HG03442 (cell line): ENCODE measurements around the gene LETM1.

ENCODE experiments used
- ATAC-seq: cut with Tn5 transposase; IDR thresholded peaks from one replicate; pipeline ENCODE4 v1.9.1; 2021; ENCODE audit warnings: mild to moderate bottlenecking, moderate library complexity; ENCODE audit not compliant: unreplicated experiment

Gene LETM1

DNA sequence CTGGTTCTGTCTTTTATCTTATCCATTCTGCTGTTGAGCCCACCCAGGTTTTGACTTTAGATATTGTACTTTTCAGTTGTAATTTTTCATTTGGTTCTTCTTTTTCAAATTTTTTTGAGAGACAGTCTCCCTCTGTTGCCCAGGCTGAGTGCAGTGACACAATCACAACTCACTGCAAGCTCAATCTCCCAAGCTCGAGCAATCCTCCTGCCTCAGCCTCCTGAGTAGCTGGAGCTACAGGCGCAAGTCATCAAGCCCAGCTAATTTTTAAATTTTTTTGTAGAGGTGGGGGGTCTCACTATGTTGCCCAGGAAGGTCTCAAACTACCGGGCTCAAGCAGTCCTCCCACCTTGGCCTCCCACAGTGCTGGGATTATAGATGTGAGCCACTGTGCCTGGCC is 25.7 kb downstream of the LETM1 start:
- no peak for ATAC-seq

DNA sequence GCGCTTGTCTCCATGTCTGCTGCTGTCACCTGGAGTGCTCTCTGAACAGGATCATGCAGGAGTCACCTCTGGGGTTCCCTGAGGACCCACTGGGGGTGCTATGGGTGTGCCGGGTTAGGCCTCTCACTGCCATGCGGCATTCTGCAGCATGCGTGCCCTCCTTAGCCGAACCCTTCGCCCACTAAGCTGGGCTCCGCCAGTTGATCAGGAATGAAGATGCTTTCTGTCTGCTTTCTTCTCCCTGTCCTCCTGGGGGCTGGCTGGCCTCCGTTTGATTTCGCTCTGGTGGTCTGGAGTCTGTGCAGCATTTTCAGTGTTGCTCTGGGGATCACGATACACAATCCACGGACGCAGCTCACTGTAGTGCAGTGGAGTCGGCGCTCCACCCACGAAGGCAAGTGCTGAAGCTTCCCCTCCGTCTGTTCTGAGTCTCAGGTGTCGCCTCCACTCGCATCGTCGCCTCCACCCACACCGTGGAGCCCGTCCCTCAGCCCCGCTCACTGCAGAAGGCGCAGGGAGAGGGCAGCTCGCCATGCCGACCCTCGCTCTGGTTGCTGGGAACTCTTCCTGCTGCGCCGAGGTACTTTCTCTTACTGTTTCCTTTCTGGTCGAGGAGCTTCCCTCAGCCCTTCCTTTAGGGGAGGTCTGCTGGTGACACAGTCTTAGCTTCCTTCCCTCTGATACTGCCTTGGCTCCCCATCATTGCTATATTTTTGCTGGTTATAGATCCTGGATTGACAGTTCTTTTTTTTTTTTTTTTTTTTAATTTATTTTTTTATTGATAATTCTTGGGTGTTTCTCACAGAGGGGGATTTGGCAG is 29.2 kb downstream of the LETM1 start:
- ATAC-seq = no peak

DNA sequence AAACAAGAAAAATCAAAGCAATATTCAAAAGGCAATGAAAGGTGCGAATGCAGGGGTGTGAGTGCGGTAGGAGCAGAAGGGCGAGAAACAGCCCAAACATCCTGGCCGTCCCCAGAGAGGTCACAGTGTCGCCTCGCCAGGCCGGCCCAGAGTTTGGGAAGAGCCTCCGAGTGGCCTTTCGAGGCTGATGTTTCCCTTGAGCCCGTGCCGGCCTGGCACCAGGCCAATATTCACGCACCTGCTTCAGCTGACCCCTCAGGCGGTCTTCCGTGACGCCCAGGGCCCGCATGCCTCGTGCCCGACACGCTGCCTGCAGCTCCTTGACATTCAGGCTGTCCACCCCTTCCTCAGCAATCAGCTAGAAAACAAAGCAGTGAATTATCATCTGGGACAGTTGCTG is 30.6 kb downstream of the LETM1 start:
- ATAC-seq = no peak

DNA sequence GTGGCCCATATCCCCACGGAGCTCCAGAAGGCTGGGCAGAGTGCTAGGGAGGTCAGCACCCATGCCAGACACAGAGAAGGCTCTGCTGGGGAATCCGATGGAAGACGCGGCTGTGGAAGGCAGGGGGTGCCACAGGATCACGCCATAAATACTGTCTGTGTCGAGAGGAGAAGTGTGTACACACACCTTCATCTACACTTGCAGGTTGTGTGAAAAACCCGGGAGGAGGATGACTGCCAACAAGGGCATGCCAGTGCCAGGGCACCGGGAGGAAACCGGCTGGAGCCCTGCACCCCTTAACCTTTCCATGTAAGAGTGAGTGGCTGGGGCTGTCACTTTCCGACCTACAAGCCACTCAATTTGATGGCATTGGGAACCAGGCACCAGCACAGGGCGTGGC is 31.2 kb downstream of the LETM1 start:
- ATAC-seq = no peak

DNA sequence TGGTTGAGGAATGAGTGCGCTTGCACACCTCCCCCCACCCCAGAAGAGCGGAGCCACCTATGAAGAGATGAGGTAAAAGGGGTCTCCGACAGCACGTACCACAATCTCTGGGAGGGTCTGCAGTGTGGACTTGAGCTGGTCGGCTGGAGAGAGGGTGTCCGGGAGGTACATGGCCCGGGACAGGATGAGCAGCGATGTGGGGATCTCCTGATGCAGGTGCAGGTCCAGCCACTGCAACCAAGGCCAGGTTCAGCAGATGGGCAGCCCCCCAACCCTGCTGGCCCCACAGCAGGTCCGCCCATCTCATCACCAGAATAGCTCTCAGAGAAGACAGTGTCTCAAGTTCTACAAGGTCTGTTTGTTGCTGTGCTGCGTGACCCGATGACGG is 32.4 kb downstream of the LETM1 start:
- ATAC-seq = no peak

DNA sequence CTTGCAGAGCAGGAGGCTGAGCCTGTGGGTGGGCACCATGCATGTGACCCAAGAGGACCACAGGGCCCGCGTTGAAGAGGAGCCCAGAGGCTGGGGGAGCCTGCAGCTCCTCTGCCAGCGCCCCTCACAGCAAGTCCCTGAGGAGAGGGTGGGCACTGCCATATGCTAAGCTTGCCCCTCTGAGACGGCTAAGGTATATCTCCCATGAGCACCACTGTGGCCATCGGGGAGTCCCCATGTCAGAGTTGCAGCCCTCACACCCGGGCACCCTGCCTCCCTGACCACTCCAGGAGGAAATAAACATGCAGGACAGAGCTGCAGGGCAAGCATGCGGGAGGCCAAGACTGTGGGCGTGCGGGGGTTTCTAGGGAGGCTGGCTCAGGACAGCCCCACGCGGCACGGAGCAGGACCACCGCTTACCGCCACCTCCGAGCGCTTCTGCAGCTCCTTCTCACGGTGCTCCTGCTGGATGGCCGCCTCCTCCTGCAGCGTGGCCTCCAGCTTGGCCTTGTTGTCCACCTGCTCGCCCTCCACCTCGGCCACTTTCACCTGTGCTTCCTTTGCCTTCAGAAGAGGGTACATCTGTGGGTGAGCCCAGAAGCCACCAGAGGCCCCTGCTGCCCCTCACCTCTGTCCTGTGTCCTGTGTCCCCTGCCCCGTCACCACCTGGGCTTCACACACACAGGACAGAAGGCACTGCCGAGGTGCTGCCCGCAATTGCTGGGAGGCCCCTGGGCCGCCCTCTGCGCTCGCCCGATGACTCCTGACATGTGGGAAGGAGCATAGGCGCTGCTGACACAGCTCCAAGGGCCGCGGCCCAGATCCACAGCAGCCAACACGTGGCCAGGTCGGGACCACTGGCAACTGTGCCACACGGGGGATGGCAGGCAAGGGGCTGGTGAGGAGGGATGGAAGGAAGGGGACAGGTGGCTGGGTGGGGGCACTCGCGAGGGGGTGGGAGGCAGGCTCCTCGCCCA is 33.1 kb downstream of the LETM1 start:
- ATAC-seq = no peak

DNA sequence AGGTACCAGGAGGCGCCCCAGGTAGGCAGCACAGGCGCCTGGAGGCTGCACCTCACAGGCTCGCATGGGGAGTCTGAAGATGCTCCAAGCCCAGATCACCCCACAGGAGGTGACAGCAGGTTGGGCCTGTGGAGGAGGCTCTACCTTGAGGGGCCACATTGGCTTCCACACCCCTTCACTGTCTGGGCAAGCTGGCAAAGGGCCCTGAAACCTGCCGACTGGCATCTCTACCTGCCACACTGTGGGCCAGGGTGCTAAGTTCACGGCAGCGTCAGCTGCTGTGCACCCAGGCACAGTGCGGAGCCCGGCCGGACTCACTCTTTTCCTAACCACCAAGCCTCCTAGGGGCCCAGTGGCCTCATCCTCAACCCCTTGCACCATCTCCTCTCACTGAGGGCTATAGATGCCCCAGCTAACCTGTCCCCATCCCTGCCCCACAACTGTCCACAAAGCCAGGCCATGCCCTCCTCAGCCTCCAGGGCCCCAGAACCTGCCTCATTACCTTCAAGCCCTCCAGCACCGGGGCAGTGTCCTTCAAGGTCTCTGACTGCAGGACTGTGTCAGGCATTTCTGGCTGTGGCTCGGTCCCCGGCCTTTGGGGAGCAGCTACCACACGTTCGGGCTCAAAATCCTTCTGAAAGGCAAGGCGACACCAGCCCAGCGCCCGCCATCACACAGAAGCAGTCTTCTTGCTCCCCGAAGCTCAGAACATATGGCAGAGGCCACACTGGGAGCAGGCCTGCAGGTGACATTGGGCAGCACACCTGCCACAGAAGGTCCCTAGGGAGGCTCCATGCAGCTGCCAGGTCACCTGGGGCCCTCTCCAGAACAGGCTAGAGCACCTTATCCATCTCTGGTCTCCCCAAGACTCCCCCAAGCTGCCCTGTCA is 34.0 kb downstream of the LETM1 start:
- no peak for ATAC-seq

DNA sequence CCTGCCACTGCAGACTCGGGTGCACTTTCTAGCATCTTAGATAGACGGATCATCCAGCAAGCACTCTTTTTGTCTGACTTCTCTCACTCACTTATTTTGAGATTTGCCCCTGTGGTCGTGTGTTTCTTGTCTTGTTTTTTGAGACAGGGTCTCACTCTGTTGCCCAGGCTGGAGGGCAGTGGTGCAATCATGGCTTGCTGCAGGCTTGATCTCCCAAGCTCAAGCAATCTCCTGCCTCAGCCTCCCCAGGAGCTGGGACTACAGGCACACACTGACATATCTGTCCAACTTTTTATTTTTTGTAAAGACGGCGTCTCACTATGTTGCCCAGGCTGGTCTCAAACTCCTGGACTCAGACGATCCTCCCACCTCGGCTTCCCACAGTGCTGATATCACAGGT is 36.1 kb downstream of the LETM1 start:
- ATAC-seq = no peak

DNA sequence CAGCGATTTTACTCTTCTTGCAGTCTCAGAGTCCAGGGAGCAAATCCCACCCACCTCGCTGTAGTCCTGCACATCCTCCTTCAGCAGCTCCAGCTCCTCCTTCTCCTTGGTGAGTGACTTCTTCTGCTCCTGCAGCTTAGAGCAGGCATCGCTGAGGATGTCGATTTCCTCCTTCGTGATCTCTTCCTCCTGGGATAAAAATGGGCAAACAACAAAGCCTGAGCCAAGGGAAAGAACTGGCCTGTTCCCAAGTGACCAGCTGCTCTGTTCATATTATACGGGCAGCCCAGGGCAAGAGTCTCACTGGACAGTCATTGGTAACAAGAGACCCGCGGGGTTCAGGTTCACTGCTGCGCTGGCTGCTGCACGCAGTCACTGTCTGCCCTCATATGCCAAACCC is 36.7 kb downstream of the LETM1 start:
- ATAC-seq = no peak

DNA sequence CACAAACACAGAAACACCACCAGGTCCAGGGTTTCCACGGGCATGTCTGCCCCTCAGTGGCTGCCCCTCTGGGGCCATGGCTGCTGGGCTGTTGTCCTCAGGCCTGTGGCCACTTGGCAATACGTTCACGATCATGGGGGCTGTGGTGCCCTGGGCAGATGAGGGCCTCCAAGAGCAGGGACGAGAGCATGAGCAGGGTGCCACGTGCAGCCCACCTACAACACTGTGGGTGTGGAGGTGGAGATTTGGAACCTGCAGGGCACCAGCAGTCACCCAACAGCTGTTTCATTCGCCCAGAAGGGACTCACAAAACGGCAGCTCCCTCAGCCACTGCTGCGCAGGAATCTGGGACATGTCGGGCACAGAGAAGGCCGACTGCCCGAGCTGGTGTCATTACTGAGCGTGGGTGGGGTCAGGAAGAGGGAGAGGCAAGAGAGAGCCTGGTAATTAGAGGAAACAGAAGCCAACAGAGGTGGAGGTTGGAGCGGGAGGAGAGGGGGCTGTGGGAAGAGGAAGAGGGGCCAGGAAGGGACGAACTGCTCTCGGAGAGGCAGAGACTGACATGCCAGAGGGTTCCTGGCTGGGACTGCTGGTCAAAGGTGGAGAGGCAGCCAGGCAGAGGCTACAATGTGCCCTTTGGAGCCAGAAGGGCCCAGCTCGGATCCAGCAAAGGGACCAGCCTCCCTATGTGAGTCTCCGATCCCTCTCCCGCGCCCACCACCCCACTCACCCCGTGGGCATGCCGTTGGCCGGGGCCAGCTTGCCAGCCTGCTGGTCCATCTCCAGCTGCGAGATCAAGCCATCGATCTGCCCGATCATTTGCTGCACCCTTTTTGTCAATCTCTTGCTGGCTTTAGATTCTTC is 39.7 kb downstream of the LETM1 start:
- ATAC-seq = no peak

DNA sequence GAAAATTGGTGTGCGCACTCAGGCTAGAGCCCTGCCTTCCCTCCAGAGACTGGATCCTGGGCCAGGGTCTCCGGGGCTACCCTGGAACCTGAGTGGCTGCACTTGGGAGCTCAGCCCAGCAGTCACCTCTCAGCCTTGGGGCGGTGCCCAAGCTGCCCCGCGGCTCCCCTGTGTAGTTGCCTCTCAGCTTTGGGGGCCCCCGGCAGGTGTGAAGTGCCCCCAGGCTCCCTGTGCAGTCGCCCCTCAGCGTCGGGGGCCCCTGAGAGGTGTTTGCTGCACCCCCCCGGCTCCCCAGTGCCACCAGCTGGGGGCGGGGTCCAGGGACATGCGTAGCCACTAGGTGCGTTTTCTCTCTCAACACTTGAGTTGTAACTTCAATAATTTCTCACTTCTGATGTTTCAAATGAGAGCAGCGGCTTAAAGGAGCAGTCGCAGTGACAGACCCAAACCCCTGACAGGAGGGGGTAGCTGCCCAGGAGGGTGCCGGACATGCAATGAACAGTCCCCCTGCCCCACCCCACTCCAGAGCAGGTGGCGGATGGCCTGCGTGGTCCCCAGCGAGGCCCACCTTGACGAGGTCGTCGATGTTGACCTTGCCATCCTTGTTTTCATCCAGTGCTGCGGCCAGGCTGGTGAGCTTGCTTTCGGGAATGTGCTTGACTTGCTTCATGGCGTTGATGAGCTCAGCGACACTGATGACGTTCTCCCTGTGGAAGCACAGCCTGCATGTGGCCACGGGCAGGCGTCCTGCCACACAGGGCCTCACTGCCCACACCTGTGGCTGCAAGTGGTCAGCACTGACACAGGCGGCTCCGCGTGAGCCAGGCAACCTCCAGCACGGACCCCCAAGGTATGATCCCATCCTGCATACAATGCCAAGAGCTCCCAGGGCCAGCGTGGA is 40.6 kb downstream of the LETM1 start:
- ATAC-seq = no peak

DNA sequence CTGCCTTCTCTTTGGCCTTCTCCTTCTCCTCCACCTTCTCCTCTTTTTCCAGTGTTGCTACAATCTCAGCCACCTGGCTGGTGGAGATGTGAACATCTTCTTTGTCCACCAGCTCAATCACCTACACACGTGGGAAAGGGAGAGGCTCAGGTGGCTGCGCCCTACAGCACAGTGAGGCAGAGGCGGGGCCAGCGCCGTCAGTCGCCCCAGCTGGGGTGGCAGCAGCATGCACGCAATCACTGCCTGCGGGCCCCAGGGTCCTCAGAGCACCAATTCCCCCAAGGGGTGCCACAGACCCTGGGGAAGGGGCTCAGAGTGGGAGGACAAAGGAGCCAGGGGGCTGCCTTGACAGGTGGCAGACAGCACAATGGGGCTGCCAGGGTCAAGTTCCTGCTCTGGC is 41.5 kb downstream of the LETM1 start:
- no peak for ATAC-seq

DNA sequence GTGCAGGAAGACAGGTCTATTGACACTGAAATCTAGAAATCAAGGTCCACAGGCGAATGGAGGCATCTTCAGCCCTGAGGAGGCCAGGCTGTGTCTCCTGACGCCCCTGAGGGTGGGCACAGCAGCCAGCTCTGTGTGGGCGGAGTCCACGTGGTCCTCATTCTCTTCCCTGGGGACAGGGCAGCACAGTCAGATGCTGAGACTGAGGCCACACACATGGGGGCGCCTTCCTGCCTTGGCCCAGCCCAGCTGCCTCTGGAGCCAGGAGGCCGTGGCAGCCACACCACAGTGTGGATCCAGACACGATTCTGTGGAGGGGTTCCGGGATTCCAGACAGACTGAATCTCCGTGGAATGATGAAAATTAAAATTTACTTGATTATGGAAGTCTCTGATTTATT is 42.0 kb downstream of the LETM1 start:
- no peak for ATAC-seq

DNA sequence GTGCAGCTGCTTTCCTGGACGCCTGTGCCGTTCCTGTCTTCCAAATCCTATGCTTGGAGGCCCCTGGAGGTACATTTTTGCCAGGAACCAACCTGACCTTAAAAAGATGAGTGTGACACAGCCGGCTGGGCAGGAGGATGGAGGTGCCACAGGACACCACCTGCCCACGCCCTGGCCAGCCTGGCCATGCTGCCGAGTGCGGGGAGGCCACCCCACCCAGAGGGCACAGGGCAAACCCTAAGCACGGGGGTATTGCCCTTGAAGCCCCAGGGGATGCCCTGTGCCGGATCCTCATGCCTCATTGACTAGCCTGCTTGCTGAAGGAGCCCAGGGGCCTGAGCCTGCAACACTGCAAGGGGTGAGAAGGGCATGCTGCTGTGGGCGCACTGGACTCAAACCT is 42.7 kb downstream of the LETM1 start:
- ATAC-seq = no peak

DNA sequence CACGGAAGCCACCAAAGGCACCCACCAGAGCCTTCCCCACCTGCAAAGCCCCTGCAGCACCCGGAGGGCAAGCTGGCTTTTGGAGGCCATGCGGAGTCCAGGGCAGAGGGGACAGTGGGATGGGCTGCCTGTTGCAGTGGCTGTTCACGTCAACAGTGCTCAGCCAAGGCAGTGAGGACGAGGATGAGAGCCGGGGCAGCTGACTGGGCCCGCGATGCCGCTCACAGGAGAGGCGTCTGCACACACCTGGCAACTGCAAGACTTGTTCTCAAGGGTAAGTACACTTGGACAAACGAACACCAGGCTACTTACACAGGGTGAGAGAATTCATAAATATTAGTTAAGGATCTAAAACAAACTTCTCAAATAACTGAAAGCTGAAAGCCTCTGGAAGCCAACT is 43.2 kb downstream of the LETM1 start:
- ATAC-seq = no peak

DNA sequence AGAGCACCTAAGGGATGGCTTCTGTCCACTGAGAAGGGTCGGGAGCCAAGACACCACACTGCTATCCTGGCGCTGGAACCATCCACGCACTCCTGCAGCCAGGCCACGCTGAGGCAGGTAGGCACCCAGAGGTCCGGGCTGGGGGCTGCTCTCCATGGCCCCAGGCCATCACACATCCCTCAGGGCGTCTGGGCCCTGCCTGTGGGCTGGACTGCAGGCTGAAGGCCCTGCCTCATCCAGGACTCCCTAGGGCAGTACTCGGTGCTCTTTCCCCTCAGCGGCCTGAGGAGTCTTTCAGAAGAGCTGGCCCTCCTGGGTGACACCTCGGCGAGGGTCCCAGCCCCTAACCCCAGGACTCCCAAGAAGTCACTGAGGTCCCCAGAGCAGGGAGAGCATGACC is 45.2 kb downstream of the LETM1 start:
- ATAC-seq = no peak

DNA sequence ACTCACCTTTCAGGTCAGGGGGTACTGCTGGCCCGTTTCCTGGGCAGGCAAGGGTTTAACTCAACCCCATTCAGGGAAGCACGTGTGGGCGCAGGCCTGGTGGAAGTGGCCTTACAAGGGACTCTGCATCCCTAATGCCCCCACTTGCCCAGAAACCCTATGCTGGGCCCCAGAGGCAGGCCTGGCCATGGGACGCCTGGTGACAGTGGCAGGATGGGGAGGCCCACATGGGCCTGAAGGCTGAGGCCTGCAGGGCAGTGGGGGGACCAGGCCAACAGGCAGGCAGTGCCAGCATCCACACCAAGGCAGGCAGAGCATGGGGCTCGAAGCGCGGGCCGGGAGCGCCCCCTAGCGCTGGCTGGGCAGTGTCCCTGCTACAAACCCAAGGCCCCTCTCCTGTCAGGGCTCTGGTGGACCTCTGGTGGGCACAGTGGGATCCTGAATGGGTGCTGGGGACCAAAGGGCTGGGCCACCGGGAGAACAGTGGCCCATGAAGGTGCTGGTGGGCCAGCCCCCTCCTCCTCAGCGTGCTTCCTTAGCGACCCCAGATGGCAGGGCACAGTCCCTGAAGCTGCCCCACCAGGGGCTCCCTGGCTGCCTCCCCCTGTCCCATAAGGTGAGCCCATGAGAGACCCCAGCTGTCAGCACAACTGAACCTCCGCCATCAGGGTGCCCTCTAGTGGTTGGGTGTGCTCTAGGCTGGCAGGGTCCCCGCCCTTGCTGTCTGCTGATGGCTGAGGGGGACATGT is 46.0 kb downstream of the LETM1 start:
- no peak for ATAC-seq
